GM12873 (cell line): ENCODE data around the gene ITPKB.

Experiments used
- CTCF ChIP-seq: IDR thresholded peaks from 2 replicates; pipeline ENCODE4 v1.5.1; 2012; ENCODE audit warnings: low read depth, mild to moderate bottlenecking, moderate library complexity, low read length, control low read depth; ENCODE audit not compliant: insufficient read depth; ENCODE audit errors: missing control alignments

The ITPKB gene

DNA sequence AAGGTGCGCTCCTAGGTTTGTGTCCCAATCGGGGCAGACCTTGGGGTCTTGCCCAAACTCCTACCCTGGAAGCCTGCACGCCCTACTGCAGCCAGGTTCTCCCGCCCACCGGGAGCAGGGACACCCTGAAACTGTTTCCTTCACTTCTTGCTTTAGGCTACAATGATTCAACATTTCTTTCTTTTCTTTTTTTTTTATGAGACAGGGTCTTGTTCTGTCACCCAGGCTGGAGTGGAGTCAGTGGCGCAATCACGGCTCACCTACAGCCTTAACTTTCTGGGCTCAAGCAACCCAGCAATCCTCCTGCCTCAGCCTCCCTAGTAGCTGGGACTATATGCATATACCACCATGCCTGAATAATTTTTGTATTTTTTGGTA is 75.8 kb downstream of the ITPKB start:
- no peak for TF ChIP-seq CTCF

DNA sequence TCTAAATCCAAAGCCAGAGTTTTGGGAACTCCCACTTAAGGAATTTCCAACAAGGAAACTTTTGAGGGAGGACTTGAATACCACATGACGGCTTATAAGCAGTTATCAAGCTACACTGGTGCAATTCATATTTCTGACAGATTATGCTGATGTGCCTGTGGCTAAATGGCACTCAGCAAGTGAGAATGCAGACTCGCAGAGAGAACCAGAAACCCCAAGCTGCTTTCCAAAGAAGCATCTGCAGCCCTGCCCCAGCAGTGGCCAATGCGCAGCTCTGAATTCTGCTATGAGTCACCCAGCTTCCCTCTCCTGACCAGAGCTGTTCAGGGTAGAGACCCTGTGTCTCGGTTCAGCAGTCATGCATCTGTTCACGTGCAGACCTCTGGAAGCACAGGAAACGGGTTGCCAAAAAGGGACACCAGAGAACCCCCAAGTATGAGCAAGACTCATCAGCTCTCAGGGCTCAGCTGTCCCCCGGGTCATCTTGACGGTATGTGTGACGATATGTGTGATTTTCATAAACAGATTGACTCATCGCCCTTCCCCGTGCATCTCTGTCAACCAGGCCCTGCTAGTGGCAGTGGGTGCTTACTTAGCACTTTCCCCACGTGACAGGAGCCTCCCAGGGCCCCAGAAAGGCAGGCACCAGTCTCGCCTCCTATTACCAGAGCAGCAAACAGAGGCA is 76.3 kb downstream of the ITPKB start:
- TF ChIP-seq CTCF, result peak; percentile 5

DNA sequence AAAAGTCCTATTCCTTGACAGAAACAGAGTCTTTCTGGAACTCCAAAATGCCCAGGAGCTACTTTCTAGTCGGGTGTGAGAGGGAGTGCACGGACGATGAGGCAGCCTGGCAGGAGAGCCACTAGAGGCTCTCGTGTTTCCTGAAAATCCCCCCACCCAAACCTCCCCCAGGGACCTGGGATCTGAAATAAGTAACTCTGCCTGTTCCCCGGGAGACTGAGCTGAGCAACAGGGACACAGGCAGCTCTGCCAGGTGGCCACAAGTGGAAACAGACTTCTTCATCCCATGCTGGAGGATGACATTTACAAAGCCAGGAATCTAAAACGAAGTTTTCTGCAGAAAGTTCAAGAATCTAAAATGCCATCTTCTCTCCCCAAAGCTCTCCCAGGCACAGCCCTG is 77.1 kb downstream of the ITPKB start:
- no peak for TF ChIP-seq CTCF

DNA sequence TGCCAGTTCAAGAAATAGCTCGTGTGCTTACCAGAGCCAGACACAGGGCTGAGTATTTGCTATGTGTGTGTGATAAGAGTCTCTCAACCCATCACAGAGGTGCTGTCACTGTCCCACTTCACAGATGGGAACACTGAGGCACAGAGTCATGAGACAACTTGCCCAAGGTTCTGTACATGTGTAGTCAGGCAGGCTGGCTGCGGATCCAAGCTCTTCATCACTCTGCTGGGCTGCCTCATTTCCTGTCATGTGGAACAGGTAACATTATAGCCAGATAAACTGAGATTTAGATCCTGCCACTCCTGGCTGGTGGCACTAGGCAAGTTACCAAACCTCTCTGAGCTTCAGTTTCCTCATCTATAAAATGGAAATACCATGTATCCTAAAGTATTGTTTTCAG is 77.8 kb downstream of the ITPKB start:
- TF ChIP-seq CTCF, result no peak

- TF ChIP-seq CTCF, result no peak
Observed at GRCh38 chr1:226660410-226661182, 78.5 kb downstream of the ITPKB start.

- no peak for TF ChIP-seq CTCF
Observed at GRCh38 chr1:226659641-226660040, 79.4 kb downstream of the ITPKB start.

DNA sequence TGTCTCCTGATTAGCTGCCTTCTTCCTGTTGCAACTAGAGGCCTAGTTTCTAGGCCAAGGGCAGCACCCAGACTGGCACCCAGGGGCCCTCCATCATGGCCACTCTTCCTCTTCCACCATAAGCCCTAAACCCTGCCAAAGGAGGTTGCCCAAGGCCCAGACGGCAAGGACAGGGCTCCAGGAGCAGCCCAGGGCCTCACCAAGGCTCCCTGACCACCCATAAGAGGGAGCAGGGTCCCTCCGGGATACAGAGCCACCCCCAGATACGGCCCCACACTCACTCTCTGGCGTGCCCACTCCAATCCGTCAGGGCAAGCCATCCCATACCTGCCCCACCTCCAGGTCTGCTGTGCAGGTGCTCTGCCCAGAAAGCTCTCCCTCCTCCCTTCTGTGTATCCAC is 79.9 kb downstream of the ITPKB start:
- no peak for TF ChIP-seq CTCF
